Measurements from ENCODE around the gene CHST12. TPM values are rescaled to one million over a fixed set of nuclear protein-coding genes. Genes with fewer than 3 reads are reported as not detected.
A peak's percentile ranks its signal among the peaks of the same experiment; 100 is the strongest.

The CHST12 gene
- total and polyA plus RNA-seq, 5 donors = 16.6 to 19.5 (median 19.3) TPM

DNA sequence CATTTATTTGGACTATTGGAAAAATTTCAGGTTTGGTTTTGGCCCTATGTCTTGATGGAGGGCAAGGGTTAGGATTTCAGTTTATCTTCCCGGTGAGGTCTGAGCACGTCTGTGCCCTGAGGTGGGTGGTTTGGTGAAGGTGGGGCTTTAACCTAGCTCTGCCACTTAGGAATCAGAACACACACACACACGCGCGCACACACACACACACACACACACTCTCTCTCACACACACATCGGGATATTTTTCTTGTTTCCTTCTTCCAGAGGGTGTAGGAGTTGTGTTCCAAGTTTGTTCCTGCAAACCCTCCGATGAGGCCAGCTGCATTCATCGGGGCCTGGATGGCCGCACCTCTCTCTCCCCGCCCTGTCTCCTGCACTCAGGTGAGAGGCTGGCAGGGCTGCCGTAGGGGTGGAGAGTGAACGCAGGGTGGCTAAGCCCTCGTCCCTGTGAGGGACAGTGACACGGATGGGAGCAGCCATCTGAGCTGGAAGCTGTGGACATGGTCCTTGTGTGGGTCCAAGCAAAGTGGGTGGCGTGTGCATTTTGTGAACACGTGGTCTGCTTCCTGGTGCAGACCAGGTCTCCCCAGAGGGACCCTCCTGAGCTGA lies 34.2 kb downstream of the CHST12 start:
- H3K4me1 ChIP-seq (ENCODE audit: control insufficient read depth, insufficient read depth, low read length) = peaks cover 3% of the 10 kb centered on the region
- no peaks in the 10 kb centered on the region for H3K27me3 ChIP-seq (ENCODE audit: control insufficient read depth, insufficient read depth)
- intact Hi-C loops (cut with DNase I) = no loop called here
- H3K4me3 ChIP-seq (ENCODE audit: low read length) = no peak overlapping the region
- DNase-seq = peak in 1 of 3 donors; percentile 31
- H3K9me3 ChIP-seq (ENCODE audit: control insufficient read depth, low read length) = no peaks in the 10 kb centered on the region
- H3K27ac ChIP-seq (ENCODE audit: low read length) = no peak overlapping the region
- peak in 1 of 2 donors; percentile 3 for ATAC-seq
- 86% methylated on average over 16 of the region's 16 CpGs for WGBS

DNA sequence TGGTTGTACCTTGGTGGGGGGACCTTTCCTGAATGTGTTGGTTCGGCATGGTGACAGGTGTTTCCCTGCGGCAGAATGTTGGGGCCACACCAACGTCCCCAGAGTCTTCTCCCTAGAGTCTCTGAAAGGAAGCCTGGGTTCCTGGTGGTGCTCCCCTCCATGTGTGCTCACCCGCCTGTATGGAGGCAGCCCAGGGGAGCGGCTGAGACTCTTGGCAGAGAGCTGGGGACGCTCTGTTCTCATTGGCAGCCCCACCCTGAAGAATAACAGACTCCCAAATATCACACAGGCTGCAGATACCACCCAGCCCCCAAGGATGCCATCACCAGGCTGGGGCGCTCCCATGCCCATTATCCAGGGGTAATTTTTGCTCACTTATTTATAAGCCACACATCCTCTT lies 34.8 kb downstream of the CHST12 start:
- Histone ChIP-seq H3K4me3 (ENCODE audit: low read length) (no peak overlapping the region), H3K27ac (ENCODE audit: low read length) (no peak overlapping the region), H3K4me1 (ENCODE audit: control insufficient read depth, insufficient read depth, low read length) (peaks cover 3% of the 10 kb centered on the region), H3K9me3 (ENCODE audit: control insufficient read depth, low read length) (no peaks in the 10 kb centered on the region), H3K27me3 (ENCODE audit: control insufficient read depth, insufficient read depth) (no peaks in the 10 kb centered on the region)
- DNase-seq (peak; percentile 42 to 76 (median 57)), ATAC-seq (peak; percentile 72 to 94)
- intact Hi-C loops (cut with DNase I) = no loop called here
- 73% methylated on average over 7 of the region's 7 CpGs for WGBS

DNA sequence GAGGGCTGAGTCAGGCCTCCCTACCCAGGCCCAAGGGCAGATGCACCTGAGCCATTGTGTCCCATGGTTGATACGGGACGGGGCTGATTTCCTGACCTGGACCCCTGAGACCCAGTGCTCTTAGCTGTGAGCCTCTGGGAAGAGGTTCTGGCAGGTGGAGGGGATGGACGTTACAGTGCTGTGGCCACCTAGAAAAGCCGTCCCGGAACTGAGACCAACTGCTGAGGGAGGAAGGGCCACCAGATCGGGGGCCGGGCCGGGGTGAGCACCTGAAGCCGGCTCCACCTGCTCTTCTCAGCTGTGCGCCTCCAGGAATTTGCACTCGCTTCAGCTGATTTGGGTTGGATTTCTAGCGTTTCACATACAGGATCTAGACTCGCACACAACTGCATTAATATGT lies 35.4 kb downstream of the CHST12 start:
- WGBS = 93% methylated on average over 13 of the region's 13 CpGs
- no peak overlapping the region for H3K4me3 ChIP-seq (ENCODE audit: low read length)
- H3K27ac ChIP-seq (ENCODE audit: low read length) = no peak overlapping the region
- DNase-seq = peak in 1 of 3 donors; percentile 29
- H3K9me3 ChIP-seq (ENCODE audit: control insufficient read depth, low read length) = no peaks in the 10 kb centered on the region
- peak in 1 of 2 donors; percentile 42 for ATAC-seq
- H3K4me1 ChIP-seq (ENCODE audit: control insufficient read depth, insufficient read depth, low read length) = peaks cover 3% of the 10 kb centered on the region
- H3K27me3 ChIP-seq (ENCODE audit: control insufficient read depth, insufficient read depth) = no peaks in the 10 kb centered on the region
- intact Hi-C loops (cut with DNase I) = no loop called here

DNA sequence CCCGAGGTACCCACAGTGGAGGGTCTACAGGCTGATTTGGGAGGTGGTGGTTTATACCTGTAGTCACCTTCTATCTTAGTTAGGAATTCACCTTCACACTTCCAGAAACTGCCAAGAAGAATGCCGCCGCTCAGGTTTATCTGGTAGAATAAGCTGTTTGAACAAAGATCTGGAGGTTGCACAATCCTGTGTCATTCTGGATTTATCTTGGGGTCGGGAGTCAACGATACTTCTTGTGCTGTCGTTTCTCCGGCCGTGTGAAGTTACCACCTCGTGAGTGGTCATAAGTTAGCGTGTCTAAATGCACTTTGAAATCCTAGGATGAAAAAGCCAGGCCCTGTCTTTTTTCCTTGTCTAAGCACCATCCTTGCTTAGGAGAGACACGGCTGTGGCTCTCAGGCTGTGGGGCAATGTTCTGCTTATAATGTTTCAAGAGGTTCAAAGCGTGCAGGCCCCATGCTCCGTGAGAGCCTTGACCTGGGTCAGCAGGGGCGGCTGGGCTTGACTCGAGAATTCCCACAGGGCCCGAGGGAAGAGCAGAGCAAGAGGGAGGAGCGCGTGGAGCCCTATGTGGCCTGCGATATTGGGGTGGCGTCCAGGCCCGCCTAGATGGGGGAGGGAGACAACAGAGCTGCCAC lies 37.3 kb downstream of the CHST12 start:
- Histone ChIP-seq H3K27ac (ENCODE audit: low read length) (no peak overlapping the region), H3K4me3 (ENCODE audit: low read length) (no peak overlapping the region), H3K9me3 (ENCODE audit: control insufficient read depth, low read length) (no peaks in the 10 kb centered on the region), H3K4me1 (ENCODE audit: control insufficient read depth, insufficient read depth, low read length) (peaks cover 3% of the 10 kb centered on the region), H3K27me3 (ENCODE audit: control insufficient read depth, insufficient read depth) (no peaks in the 10 kb centered on the region)
- no peak for ATAC-seq
- intact Hi-C loops (cut with DNase I) = loop anchor here in 1 of 4 donors (10.0 kb wide), 1 partner anchor 244 kb away; the partner anchor contains the start of gene AMZ1
- WGBS = 66% methylated on average over 21 of the region's 21 CpGs
- DNase-seq = peak in 1 of 3 donors; percentile 32

DNA sequence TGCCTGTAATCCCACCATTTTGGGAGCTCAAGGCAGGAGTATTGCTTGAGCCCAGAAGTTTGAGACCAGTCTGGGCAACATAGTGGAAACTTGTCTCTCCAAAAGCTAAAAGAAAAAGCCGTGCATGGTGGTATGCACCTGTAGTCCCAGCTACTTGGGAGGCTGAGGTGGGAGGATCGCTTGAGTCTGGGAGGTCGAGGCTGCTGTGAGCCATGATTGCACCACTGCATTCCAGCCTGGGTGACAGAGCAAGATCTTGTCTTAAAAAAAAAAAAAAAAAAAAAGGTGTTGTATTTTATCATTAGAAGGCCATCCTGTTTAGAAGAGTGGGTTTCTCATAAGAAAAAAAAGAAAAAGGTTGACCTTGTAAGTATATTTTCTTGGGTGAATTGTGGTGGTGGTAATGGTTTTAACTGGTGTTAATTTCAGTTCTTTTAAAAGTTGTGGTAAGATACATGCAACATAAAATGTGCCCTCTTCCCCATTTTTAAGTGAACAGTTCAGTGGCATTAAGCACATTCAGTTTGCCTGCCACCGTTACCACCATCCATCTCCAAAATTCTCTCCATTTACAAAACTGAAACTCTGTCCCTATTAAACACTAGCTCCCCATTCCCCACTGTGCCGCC lies 38.1 kb downstream of the CHST12 start:
- intact Hi-C loops (cut with DNase I) = loop anchor here in 1 of 4 donors (10.0 kb wide), 1 partner anchor 243 kb away; the partner anchor contains the start of gene AMZ1
- no peaks in the 10 kb centered on the region for H3K9me3 ChIP-seq (ENCODE audit: control insufficient read depth, low read length)
- 90% methylated on average over 5 of the region's 5 CpGs for WGBS
- H3K27me3 ChIP-seq (ENCODE audit: control insufficient read depth, insufficient read depth) = no peaks in the 10 kb centered on the region
- ATAC-seq (no peak), DNase-seq (peak in 1 of 3 donors; percentile 0)
- H3K4me1 ChIP-seq (ENCODE audit: control insufficient read depth, insufficient read depth, low read length) = peaks cover 3% of the 10 kb centered on the region
- no peak overlapping the region for H3K27ac ChIP-seq (ENCODE audit: low read length)
- no peak overlapping the region for H3K4me3 ChIP-seq (ENCODE audit: low read length)

DNA sequence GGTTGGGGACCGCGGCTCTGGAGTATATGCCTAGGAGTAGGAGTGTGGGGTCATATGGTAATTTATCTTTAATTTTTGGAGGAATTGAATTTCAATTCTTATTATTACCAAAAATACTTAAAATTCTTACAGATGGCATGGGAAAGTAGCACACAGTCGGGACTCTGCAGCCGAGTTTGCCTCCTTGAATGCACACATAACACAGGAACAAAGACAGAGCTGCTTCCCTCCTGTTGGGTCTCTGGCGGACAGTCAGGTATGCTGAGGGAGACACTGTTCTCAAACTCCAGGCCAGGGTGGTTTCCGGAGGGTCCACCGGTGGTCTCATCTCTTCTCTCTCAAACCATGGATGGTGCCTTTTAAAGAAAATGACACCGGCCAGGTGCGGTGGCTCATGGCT lies 40.1 kb downstream of the CHST12 start:
- WGBS = 90% methylated on average over 9 of the region's 9 CpGs
- no peaks in the 10 kb centered on the region for H3K9me3 ChIP-seq (ENCODE audit: control insufficient read depth, low read length)
- peak in 1 of 3 donors; percentile 22 for DNase-seq

DNA sequence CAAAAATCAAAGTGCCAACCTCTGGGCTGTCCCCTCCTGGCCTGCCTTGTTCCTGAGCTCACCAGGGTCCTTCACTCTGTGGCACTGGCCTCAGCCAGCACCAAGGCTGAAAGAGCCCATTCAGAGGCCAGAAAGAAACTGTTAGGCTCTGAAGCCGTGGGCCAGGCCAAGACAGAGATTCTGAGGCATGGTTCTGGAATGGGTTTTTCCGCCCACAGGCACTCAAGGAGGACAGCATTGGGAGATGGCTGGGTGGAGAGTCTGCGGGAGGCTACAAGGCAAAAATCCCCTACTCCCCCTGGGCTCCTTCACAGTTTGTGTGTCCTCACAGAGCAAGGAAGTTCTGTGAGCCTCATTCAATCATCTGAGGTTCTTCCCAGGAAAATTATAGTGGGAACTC lies 41.1 kb downstream of the CHST12 start:
- no peaks in the 10 kb centered on the region for H3K9me3 ChIP-seq (ENCODE audit: control insufficient read depth, low read length)
- no peak overlapping the region for H3K27ac ChIP-seq (ENCODE audit: low read length)

More for the DNA sequence above, 40.1 kb downstream of the CHST12 start:
- Histone ChIP-seq H3K27ac (ENCODE audit: low read length) (no peak overlapping the region), H3K4me1 (ENCODE audit: control insufficient read depth, insufficient read depth, low read length) (peaks cover 3% of the 10 kb centered on the region), H3K4me3 (ENCODE audit: low read length) (no peak overlapping the region), H3K27me3 (ENCODE audit: control insufficient read depth, insufficient read depth) (no peaks in the 10 kb centered on the region)
- intact Hi-C loops (cut with DNase I) = loop anchor here in 1 of 4 donors (10.0 kb wide), 1 partner anchor 241 kb away; the partner anchor contains the start of gene AMZ1
- no peak for ATAC-seq

DNA sequence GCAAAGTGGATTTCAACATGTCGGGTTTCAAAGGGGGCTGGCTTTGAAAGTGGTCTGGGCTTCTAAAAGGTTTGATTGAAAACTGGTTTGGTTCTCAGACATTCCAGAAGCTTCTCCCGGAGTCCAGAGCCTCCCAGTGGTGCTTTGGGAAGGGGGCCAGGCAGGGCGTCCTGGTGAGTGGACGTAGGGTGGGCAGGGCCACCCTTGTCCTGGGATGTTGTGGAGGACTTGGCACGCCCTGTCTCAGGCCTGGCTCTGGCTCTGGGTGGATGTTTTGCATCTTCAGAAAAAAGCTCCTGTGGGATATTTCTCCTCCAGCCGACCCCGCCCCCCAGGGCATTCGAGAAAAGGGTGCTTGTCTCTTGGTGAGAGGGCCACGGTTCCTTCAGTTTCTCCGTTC lies 41.6 kb downstream of the CHST12 start:
- DNase-seq (peak; percentile 55 to 80 (median 77)), ATAC-seq (peak; percentile 47 to 60)
- Histone ChIP-seq H3K4me3 (ENCODE audit: low read length) (no peak overlapping the region), H3K27me3 (ENCODE audit: control insufficient read depth, insufficient read depth) (no peaks in the 10 kb centered on the region), H3K4me1 (ENCODE audit: control insufficient read depth, insufficient read depth, low read length) (no peaks in the 10 kb centered on the region), H3K9me3 (ENCODE audit: control insufficient read depth, low read length) (no peaks in the 10 kb centered on the region), H3K27ac (ENCODE audit: low read length) (peak overlapping the region; percentile 0)
- WGBS = 70% methylated on average over 10 of the region's 10 CpGs
- intact Hi-C loops (cut with DNase I) = loop anchor here in 2 of 4 donors (5.0 to 10.0 kb wide), 2 partner anchors 237 to 240 kb away; partner anchors contain the start of gene AMZ1 (in 1 of the 2)

More for the DNA sequence above, 41.1 kb downstream of the CHST12 start:
- no peaks in the 10 kb centered on the region for H3K27me3 ChIP-seq (ENCODE audit: control insufficient read depth, insufficient read depth)
- 67% methylated on average over 3 of the region's 3 CpGs for WGBS
- DNase-seq (peak; percentile 46 to 81 (median 55)), ATAC-seq (peak; percentile 63 to 69)
- H3K4me3 ChIP-seq (ENCODE audit: low read length) = no peak overlapping the region
- intact Hi-C loops (cut with DNase I) = loop anchor here in 1 of 4 donors (10.0 kb wide), 1 partner anchor 240 kb away; the partner anchor contains the start of gene AMZ1
- no peaks in the 10 kb centered on the region for H3K4me1 ChIP-seq (ENCODE audit: control insufficient read depth, insufficient read depth, low read length)

DNA sequence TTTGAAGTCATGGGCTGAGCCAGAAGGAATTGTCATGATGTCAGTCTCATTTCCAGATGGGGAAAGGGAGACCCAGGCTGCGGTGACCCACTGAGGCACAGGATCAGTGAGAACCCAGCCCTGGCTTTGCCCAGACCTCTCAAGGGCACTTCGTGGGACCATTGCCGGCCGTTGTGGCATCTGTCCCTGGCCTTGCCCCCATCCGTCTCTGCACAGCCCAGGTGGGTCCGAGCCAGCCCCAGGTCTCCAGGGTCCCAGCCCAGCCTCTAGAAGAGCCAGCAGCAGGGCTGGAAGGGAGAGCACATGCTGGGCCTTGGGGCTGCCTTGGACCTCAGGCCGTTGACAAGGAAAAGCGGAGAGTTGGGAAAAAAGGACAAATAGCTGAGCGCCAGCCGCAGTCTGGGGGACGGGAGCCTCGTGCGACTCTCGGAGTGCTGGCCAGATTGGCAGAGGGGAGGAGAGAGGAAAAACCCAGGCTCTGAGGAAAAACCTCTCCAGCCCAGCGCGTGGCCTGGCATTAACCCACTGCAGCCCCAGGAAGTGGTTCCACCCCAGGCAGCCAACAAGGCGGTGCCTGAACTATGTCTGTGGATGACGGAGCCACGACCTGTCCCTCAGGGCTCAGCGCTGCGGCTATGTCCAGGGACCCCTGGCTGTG lies 42.6 kb downstream of the CHST12 start:
- H3K4me1 ChIP-seq (ENCODE audit: control insufficient read depth, insufficient read depth, low read length) = no peaks in the 10 kb centered on the region
- ATAC-seq (peak in 1 of 2 donors; percentile 8), DNase-seq (peak; percentile 55 to 60 (median 58))
- H3K27me3 ChIP-seq (ENCODE audit: control insufficient read depth, insufficient read depth) = no peaks in the 10 kb centered on the region
- intact Hi-C loops (cut with DNase I) = loop anchor here in 2 of 4 donors (5.0 to 10.0 kb wide), 2 partner anchors 236 to 239 kb away; partner anchors contain the start of gene AMZ1 (in 1 of the 2)
- WGBS = 79% methylated on average over 21 of the region's 21 CpGs
- H3K27ac ChIP-seq (ENCODE audit: low read length) = no peak overlapping the region
- no peaks in the 10 kb centered on the region for H3K9me3 ChIP-seq (ENCODE audit: control insufficient read depth, low read length)
- H3K4me3 ChIP-seq (ENCODE audit: low read length) = no peak overlapping the region

DNA sequence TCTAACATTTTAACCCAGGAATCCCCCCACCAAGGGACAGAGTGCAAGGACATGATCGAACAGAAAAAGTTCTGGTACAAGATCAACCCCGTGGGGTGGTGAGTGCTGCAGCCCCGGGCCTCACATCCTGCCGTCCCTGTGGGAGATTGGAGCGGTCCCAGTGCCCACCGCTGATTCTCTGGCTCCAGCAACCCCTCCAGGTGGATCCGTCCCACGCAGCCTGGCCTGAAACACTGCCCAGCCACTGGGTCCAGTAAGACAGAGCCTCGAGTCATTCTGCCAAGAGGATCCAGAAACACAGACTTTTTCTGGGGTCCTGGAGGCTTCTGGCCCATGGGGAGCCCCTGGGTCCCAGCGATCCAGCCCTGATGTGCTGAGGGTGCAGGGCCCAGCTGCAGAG lies 43.3 kb downstream of the CHST12 start:
- ATAC-seq (no peak), DNase-seq (peak in 2 of 3 donors; percentile 25 to 47)
- 82% methylated on average over 10 of the region's 10 CpGs for WGBS
- no peaks in the 10 kb centered on the region for H3K9me3 ChIP-seq (ENCODE audit: control insufficient read depth, low read length)
- peaks cover 2% of the 10 kb centered on the region for H3K4me1 ChIP-seq (ENCODE audit: control insufficient read depth, insufficient read depth, low read length)
- H3K27me3 ChIP-seq (ENCODE audit: control insufficient read depth, insufficient read depth) = no peaks in the 10 kb centered on the region
- intact Hi-C loops (cut with DNase I) = loop anchor here in 2 of 4 donors (5.0 to 10.0 kb wide), 2 partner anchors 236 to 238 kb away; partner anchors contain the start of gene AMZ1 (in 1 of the 2)
- no peak overlapping the region for H3K27ac ChIP-seq (ENCODE audit: low read length)
- no peak overlapping the region for H3K4me3 ChIP-seq (ENCODE audit: low read length)
